HG03457 (cell line): ENCODE data around the gene NOL8.

Experiments used
- ATAC-seq: cut with Tn5 transposase; IDR thresholded peaks from one replicate; pipeline ENCODE4 v1.9.1; 2021; ENCODE audit warnings: moderate number of reproducible peaks; ENCODE audit not compliant: unreplicated experiment

The NOL8 gene

DNA sequence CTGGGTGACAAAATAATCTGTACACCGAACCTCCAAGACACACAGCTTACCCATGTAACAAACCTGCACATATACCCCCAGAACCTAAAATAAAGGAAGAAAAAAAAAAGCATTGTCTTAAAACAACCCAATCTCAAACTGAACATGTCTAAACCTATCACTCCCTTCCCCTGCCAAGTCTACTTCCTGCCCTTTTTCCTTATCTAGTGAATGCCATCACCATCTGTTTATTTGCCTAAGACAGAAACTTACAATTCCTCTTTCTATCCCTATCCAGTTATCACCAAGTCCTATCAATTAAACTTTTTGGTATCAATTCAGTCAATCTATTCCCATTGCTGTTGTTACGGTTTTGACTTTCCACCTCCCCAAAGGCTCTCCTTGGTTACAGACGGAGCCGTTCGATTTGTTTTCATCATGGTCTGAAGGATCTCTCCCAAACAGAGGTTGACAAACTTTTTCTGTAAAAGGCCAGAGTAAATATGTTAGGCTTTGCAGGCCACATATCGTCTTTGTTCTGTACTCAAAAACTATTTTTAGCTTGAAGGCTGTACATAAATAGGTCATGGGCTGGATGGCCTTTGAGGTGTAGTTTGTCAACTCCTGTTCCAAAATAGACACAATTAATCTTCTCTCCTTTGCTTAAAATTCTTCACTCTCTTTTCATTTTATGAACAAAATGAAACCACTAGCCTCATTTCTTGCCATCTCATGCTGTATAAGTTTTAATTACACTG is 12.1 kb downstream of the NOL8 start:
- ATAC-seq: no peak

DNA sequence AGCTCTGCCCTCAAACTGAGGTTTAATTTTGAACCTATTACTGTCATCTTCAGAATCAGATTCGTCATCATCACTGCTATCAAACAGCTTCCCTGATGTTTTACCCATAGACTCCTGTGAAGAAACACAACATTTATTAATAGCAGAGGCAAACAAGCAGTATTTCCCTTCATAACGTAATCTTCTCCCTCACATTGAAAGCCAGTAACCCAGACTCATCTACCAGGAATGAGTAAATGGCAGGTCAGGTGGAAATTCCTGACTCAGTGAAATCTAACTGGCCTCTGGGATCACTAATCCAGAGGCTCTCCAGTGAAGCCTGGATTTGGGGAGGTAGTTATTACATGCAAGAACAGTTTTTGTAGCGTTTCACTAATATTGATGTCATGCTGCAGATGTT is 14.6 kb downstream of the NOL8 start:
- no peak for ATAC-seq

DNA sequence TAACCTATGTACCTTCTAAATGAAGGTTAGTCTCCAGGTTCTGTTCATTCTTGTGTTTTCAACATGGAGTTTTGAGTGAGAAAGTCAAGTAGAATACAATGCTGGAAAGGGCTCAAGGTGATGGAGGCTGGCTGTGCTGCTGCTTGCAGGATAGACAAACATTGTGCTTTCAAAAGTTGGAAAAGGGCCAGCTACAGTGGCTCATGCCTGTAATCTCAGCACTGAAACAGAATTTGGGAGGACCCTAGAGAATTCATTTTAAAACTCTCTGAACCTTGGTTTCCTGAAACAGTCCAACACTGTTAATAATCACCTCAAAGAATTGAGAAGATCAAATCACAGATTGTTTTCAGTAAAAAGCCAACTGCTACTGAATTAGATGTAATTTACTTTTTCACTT is 16.3 kb downstream of the NOL8 start:
- ATAC-seq: no peak

DNA sequence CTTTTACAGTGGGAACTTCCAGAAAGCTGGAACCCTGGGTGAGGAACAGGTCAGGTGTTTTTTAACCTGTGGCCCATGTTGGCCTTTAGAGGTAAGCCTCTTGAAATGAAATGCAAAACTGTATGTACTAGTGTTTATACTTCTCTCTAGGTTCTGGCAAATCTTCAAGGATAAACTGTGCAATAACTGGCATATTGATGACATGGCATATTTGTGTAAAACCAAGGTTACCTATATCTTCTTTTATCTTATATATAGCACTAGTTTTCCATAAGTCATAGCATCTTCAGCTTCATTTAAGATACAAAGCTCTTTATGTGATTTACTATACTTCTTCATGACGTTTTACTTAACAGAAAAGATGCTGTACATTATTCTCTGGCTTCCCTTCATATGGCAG is 24.2 kb downstream of the NOL8 start:
- ATAC-seq: no peak

DNA sequence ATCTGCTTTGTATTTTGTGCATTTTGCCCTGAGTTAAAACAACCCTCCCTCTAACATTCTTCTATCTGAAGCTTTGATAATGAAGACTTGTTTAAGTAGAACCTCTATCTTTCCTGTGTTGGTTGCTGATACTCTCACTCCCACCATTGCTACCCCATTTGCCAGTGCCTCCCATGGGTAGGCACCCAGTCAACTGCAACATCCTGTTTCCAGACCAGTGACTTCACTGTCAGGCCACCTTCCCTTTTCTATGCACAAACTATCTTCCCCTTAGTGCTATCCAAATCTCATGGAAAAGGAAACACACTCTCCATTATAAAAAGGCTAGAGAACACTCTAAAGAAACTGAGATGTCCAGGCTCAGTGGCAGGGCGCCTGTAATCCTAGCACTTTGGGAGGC is 26.0 kb downstream of the NOL8 start:
- no peak for ATAC-seq

DNA sequence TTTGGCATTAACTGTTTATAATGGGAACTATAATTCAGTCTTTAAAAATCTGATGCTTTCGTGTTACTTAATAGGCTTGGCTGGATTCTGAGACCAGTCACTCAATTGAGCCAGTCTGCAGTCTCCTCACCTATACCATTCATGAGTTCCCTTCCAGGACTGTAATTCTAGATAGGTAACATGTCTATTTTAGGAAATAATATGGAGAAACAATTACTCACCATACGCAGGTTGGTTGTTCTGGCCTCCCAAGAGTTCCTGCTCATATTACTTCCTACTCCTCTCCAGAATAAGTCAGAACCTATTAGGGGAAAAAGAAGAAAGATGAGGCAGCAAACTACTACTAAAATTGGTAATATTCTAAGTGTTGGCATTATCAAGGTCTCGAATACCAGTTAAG is 27.1 kb downstream of the NOL8 start:
- ATAC-seq: no peak

DNA sequence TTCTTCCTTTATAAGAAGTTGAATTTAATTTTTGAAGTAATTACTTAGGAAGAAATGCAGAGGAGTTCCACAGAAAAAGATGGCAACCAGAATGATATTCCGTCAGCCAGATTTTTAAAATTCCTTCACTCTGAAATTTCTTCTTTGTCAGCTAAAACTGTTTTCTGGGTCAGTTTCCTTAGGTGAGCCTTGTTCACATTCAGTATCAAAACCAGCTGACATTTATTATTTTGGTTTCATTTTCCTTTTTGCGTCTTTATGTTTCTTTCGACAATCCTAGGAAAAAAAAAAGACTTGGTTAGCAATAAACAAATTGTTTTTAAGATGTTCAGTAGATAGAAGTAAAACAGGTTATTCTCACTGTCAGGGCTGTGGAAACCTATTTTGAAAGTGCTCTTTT is 27.5 kb downstream of the NOL8 start:
- ATAC-seq: no peak

DNA sequence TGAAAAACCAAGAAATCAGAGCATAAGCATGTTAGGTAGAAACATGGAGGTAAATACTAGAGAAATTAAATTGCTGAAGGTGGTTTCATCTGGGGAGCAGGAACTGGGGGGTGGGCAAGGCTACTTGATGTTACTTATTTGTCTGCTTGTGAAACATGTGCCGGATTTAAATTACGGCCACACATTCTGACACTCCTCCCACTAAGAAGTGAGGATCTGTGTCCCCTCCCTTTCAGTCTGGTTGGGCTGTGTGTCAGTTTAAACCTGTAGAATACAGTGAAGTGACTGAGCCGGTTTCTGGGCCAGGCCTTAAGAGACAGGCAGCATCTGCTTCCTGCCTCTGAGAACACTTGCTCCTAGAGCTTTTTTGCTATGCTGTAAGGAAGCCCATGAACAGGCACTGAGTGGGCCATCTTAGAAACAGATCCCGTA is 29.3 kb downstream of the NOL8 start:
- no peak for ATAC-seq

DNA sequence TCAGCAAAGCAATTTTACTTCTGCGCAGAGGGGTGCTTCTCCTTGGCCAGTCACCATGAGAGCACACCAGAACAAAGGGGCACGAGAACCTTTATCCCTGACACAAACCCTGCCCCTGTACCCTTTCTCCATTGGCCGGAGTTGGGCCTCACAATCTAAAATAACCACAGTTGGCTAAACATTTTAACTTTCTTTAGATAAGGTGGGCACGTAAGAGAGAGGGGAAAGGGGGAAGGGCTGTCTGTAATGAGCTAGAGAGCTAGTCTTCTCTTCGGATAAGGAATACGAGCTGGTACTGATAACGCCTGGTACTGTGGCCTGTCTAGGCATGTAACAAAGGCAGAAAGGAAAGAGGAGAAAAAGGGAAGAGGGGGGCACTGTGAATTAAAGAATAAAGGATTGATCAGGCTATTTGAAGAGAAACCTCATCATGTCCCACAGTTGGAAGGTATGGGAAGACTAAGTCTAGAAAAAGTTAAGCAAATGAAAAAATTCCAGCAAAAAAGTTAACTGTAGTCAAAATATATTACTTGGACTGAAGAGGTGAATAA is 29.8 kb downstream of the NOL8 start:
- no peak for ATAC-seq

DNA sequence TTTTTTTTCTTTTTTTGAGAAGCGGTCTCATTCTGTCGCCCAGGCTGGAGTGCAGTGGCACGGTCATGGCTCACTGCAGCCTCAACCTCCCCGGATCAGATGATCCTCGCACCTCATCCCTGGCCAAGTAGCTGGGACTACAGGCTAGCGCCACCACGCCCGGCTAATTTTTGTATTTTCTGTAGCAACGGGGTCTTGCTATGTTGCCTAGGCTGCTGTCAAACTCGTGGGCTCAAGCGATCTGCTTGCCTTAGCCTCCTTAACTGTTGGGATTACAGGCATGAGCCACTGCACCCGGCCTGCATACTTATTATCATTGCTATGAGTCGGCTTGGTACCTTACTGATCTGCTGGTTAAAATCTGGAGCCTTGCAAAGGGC is 30.9 kb downstream of the NOL8 start:
- ATAC-seq: no peak

DNA sequence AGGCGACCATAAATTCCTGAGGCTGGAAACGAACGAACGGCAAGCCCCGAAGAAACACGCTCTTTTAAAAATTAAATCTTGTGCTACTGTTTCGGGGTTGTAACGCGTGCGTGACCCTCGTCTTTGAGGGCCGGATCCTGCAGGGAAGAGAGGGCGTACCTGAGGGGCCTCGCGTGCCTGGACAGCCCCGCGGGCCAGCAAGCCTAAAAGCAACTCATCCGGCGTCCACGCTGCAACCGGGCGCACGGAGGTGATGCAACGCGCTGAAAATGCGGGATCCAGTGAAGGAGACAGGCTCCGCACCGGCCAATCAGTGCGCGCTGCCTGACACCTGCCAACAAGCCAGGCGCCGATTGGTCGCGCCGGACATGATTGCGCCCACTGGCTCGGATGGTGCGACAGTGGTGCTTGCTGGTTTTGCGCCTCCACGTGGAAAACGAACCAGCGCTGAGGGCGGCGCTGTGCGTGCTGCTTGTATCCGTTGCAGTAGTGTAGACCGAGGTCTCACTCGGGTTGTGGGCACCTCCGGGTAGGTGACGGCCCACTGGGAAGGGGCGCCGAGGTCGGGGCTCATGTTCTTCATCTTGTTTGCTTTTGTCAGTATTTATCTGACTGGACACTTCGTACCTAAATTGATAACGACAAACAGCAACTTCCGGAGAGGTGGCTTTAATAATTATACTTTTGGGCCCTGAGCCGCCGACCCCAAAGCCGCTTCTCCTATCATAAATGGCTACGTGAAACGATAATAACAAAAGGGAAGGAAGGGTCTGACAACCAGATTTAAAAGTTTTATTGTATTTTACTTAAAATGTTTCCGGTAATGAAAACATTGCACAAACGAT is 31.5 kb downstream of the NOL8 start, which contains the start of gene IARS1:
TSS of gene IARS1 (minus strand) at position 246 of the 845 bp plus-strand sequence. CDS start 4,278 bp downstream, outside the sequence.
- ATAC-seq: peak; percentile 90

DNA sequence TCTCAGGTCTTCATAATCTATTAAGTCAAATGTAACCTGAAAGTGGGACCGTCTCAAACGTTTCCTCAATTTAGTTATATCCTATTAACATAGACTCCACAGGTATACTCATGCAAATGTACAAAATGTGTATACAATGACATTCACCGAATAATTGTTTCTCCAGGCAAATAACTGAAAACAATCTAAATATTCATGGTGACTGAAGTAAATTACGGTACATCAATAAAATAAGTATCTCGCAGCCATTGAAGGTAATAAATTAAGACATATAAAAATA is 32.1 kb downstream of the NOL8 start:
- no peak for ATAC-seq

DNA sequence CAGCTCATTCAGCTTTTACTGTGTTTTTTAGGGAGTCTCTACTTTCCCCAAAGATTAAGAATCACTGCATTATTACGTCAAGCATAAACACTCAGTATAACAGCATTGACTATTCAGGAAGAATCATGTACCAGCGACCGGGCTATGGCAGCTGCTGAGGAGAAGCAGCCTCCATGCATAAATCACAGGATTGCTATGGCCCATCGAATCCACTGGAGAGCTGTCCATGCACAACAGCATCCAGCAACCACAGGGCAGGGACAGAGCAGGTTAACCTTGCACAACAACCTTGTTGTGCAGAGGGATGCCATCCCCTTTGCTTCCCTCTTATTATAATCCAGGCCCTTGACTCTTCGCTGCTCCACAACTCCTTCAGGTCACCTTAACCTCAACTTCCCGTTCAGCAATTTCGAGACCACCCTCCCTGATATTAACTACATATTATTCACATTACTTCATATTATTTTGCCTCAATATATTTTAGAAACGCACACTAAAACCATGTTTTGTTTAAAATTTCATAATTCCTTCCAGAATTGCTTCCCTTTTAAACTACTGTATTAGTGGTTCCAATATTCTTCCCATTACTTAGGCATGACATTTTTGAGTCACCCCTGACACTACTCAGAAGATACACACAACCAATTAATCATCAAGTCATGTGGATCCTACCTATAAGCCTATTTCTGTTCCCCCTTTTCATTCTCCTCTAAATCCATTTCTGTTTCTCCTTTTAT is 32.6 kb downstream of the NOL8 start:
- ATAC-seq: no peak

DNA sequence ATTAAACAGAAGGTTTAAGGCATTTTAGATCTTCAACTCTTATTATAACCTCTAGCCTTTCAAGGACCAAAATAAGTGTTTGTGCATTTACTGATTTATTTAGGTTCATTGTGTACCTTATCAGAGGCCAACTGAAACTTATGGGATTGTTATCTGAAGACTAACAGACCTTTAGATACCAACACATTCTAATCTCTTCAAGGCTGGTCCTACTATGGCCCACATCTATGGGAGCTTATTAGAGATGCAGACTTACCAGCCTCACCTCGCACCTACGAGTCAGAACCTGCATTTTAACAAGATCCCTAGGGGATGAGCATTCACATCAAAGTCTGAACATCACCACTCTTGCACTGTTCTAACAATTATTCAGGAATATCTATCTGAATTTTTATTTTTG is 33.6 kb downstream of the NOL8 start:
- ATAC-seq: no peak

DNA sequence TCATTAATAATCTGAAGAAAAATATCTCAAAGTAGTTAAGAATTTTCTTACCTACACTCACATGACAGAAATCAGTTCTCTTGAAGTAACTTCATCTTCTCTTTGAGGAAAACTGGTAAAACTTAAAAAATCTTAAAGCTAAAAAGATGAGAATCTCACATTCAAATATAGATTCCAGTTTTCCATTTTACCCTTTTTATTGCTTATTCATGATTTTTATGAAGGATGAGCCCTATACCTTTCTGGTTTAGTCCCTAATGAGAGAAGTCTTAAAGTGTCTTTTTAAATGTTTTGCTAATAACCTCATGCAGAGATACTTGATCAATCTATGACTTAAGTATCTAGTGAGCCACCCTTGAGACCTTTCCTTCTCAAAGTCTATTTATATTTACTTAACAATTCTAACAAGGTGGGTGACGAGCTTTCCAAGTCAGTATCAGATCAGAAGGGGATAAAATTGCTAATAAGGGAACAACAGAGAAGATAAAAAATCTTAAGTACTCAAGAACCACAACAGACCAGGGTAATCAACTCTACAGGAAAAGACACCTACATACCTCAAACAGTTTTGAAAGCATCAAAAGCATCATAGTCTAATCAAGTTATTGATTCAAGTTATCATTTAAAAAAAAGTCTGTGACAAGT is 34.2 kb downstream of the NOL8 start:
- ATAC-seq: no peak

DNA sequence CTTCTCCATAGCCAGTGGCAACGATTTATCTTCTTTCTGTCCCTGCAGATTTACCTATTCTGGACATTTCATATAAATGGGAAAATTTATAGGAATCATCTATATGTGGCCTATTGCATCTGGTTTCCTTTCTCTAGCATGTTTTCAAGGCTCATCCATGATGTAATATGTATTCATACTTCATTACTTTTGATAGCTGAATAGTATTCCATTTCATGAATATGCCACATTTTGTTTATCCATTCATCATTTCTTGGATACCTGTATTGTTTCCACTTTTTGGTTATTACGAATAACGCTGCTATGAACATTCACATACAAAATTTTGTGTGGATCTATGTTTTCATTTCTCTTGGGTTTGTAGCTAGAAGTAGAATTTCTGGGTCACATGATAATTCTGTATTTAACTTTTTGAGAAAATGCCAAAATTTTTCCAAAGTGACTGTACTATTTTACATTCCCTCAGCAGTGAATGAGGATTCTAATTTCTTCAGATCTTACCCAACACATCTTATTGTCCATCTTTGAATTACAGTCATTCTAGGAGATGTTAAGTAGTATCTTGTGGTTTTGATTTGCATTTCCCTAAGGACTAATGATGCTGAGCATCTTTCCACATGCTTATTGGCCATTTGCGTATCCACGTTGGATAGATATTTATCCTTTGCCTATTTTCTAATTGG is 35.3 kb downstream of the NOL8 start:
- ATAC-seq: no peak

DNA sequence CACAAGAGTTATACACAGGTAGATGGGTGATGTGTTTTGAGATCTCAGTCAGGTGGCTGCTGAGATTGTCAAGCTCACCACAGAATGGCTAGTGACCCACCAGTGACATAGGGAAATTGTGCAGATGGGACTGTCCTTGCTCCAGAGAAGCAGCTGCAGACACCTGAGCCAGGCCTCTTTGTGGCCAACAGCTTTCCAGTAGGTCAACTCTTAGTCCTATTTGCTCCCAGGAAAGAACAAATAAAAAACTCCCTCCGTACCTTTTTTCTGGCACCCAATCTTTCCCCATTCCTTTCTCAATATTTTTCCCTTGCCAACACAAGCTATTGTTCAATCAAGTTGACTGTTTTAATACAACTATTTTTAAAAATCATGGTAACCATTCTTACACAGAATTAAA is 45.8 kb downstream of the NOL8 start:
- ATAC-seq: no peak

DNA sequence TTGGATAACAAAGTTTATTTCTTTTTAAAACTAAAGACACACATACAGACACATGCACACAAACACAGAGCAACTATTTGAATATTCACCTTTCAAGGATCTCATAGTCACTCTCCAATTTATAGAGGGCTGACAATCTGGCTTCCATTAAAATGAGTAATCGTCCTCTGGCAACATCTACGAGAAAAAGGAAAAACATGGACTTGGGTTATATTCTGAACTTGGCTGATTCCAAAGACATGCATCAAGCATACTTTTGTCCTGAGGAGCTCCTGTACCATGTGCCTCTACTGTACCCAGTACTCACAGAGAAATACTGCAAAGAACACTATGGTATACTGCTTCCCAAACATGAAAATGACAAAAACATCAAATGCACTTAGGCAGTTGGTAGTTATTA is 47.0 kb downstream of the NOL8 start:
- no peak for ATAC-seq

DNA sequence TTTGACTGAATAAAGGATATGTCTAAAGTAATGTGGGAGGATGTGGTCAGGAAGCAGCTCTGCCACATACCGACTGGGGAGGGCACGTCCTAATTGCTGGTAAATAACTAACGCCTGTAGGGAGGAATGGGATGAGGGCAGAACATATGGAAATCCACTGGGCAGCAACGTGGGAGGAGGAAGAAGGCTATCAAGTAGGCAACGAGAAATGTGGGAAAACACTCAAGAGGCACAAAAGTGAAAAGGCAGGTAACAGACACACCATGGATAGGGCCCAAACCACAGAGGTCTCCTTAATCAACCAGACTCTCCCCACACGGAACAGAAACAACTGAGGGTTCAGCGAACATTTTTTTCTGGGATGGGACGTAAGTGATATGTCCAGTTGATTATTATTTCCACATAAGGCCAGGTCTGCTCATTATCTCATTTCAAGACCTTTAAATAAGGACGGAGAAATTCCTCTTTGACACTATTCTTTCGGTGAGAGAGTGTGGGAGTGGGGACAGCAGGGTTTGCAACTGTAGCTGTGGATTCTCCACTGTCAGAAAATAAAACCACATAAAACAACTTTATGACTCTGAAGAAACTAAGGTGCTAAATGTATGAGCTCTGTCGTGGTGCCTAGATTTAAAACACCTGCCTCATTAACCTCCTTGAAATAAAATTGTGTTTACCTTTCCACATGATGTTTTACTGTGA is 48.7 kb downstream of the NOL8 start:
- ATAC-seq: no peak

DNA sequence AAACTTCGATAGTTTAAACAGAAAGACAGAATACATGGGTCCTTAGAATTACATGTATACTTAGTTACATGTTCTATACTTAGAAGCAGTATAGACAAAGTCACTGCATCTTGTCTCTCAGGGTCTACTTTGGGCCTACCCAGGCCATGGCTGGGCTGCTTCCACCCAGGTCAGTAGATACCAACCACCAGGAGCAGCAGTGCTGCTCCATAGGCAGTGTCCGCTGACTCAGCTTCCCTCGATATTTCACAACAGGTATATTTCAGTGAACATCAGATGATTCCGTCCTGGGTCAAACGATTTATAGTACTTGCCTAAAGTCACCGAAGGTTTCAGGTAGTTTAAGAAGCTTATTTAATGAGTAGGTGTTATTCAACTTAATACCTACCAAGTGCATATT is 49.6 kb downstream of the NOL8 start:
- ATAC-seq: no peak
